ENCODE measurements around the gene INHBC.

INHBC gene

GRCh38 chr12:57483466-57483865 lies 48.9 kb downstream of the INHBC start:
- H3K27ac ChIP-seq, result no peak overlapping the region

GRCh38 chr12:57485695-57486094 lies 51.1 kb downstream of the INHBC start:
- no peak for TF ChIP-seq CTCF (IDR thresholded peaks at IDR 0.05; ENCODE audit: low read depth, low read length)
- DNase-seq, result no peak
- no peaks in the 10 kb centered on the region for H3K27me3 ChIP-seq (ENCODE audit: insufficient read depth, low read depth, severe bottlenecking)
- peaks cover 25% of the 10 kb centered on the region for H3K36me3 ChIP-seq
- H3K27ac ChIP-seq, result no peak overlapping the region
- H3K4me3 ChIP-seq (ENCODE audit: low read depth, low read length), result no peak overlapping the region
- no peaks in the 10 kb centered on the region for H3K9me3 ChIP-seq (ENCODE audit: severe bottlenecking)

More at GRCh38 chr12:57483466-57483865, 48.9 kb downstream of the INHBC start:
- DNase-seq, result no peak
- no peak overlapping the region for H3K4me3 ChIP-seq (ENCODE audit: low read depth, low read length)
- no peaks in the 10 kb centered on the region for H3K9me3 ChIP-seq (ENCODE audit: severe bottlenecking)
- H3K36me3 ChIP-seq, result peaks cover 7% of the 10 kb centered on the region
- TF ChIP-seq CTCF (IDR thresholded peaks at IDR 0.05; ENCODE audit: low read depth, low read length), result no peak
- no peaks in the 10 kb centered on the region for H3K27me3 ChIP-seq (ENCODE audit: insufficient read depth, low read depth, severe bottlenecking)

GRCh38 chr12:57487055-57487596 lies 52.5 kb downstream of the INHBC start:
- Histone ChIP-seq H3K36me3 (peaks cover 39% of the 10 kb centered on the region), H3K27ac (peak overlapping the region; percentile 99), H3K4me3 (ENCODE audit: low read depth, low read length) (peak overlapping the region; percentile 99), H3K27me3 (ENCODE audit: insufficient read depth, low read depth, severe bottlenecking) (no peaks in the 10 kb centered on the region), H3K9me3 (ENCODE audit: severe bottlenecking) (no peaks in the 10 kb centered on the region)
- DNase-seq, result peak; percentile 80
- no peak for TF ChIP-seq CTCF (IDR thresholded peaks at IDR 0.05; ENCODE audit: low read depth, low read length)

- H3K27ac ChIP-seq, result peak within 1 kb of the TSS; percentile 99
- H3K27me3 ChIP-seq (ENCODE audit: insufficient read depth, low read depth, severe bottlenecking), result no peaks in the 10 kb centered on the region
- H3K36me3 ChIP-seq, result peaks cover 45% of the 10 kb centered on the region
- peak within 1 kb of the TSS; percentile 99 for H3K4me3 ChIP-seq (ENCODE audit: low read depth, low read length)
- 0 out of 2 replicates have a peak, but pooled peaks have one; percentile 6 for TF ChIP-seq CTCF (IDR thresholded peaks at IDR 0.05; ENCODE audit: low read depth, low read length)
- DNase-seq, result peak; percentile 93
- H3K9me3 ChIP-seq (ENCODE audit: severe bottlenecking), result no peaks in the 10 kb centered on the region
Measured at GRCh38 chr12:57487597-57488401, 53.2 kb downstream of the INHBC start, which contains the start of gene MARS1. Gene MARS1 (plus strand): TSS chr12:57488068. CDS start chr12:57488091, 23 bp downstream.

- H3K27ac ChIP-seq, result peak overlapping the region; percentile 99
- H3K27me3 ChIP-seq (ENCODE audit: insufficient read depth, low read depth, severe bottlenecking), result no peaks in the 10 kb centered on the region
- peak; percentile 58 for DNase-seq
- TF ChIP-seq CTCF (IDR thresholded peaks at IDR 0.05; ENCODE audit: low read depth, low read length), result no peak
- H3K4me3 ChIP-seq (ENCODE audit: low read depth, low read length), result peak overlapping the region; percentile 99
- no peaks in the 10 kb centered on the region for H3K9me3 ChIP-seq (ENCODE audit: severe bottlenecking)
- peaks cover 48% of the 10 kb centered on the region for H3K36me3 ChIP-seq
Measured at GRCh38 chr12:57488402-57489156, 54.0 kb downstream of the INHBC start.
